Esophagus muscularis mucosa (tissue), 4 donors: ENCODE data around the gene MGARP.

Experiments used
- EP300 ChIP-seq: sonication (generic); formaldehyde crosslinking; IDR thresholded peaks from one replicate; pipeline ENCODE4 v1.6.1; 2017; ENCODE audit warnings: antibody characterized with exemption
- POLR2A ChIP-seq: fragments of 450-650 bp; IDR thresholded peaks from one replicate; pipeline ENCODE4 v1.6.1; 2017; ENCODE audit warnings: antibody characterized with exemption, moderate library complexity, mild to moderate bottlenecking, low read depth
- TF ChIP-seq, protein P1 (sequence below), 3 experiments: fragments of 200-600 bp in 2 of 3; fragments of 450-650 bp in 1 of 3; sonication (generic) in 2 of 3; IDR thresholded peaks; one replicate each; pipeline ENCODE4 v1.5.1; 2017 to 2019; ENCODE audit warnings: antibody characterized with exemption in 3 of 3, mild to moderate bottlenecking in 2 of 3, moderate library complexity in 1 of 3

DNA sequence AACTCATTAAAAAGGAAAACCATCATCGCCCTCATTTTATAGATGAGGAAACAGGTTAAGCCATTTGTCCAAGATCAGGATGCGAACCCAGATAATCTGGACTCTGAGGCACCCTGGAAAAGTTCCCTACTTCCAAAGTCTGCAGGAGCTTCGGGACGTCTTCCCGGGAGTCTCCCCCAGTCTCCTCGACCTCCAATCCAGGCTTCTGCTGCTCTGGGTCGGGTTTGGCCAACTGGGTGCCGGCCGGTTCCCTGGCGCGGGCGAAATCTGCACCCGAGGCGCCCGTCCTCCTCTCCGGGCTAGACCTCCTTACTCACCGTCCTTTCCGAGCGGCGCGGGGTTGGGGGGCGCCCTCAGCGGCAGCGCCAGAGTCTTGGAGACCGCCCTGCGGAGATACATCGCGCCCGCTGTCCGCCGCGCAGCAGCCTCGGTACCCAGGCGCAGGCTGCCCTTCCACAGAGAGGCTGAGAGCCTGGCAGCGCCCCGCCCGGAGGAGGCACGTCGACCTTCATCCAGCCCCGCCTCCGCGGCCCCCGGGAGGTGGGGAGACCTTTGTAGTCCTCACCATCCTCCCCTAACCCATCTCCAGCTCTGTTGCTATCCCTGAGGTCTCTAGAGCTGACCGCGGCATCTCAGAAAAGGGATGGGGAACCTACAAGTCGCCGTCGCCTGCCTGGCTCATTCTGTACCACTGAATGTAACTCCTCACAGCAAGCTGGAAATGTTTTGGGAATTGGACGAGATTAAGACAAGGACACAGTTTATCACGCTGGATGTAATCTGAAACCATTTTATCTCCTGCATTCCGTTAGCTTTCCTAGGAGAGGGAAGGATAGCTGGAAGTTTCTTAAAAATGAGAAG lies at the start of gene MGARP:
- no peak for TF ChIP-seq EP300
- TF ChIP-seq, protein P1, sequence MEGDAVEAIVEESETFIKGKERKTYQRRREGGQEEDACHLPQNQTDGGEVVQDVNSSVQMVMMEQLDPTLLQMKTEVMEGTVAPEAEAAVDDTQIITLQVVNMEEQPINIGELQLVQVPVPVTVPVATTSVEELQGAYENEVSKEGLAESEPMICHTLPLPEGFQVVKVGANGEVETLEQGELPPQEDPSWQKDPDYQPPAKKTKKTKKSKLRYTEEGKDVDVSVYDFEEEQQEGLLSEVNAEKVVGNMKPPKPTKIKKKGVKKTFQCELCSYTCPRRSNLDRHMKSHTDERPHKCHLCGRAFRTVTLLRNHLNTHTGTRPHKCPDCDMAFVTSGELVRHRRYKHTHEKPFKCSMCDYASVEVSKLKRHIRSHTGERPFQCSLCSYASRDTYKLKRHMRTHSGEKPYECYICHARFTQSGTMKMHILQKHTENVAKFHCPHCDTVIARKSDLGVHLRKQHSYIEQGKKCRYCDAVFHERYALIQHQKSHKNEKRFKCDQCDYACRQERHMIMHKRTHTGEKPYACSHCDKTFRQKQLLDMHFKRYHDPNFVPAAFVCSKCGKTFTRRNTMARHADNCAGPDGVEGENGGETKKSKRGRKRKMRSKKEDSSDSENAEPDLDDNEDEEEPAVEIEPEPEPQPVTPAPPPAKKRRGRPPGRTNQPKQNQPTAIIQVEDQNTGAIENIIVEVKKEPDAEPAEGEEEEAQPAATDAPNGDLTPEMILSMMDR (IDR thresholded peaks at IDR 0.05): no peak
- no peak for TF ChIP-seq POLR2A
